SK-MEL-5 (cell line): Measurements from ENCODE around the gene TREML2. TPM values are rescaled to one million over a fixed set of nuclear protein-coding genes. Genes with fewer than 3 reads are reported as not detected.

Experiments
- DNase-seq: peaks from one replicate; pipeline ENCODE4 v3.0.0-alpha.2; 2016; ENCODE audit warnings: low read depth, low spot score
- in situ Hi-C: cut with HindIII; loops from 2 replicates; pipeline ENCODE4 v1.10.0; 2016; ENCODE audit warnings: low sequenced_read_pairs, high pct_unique_total_duplicates, low pct_unique_long_range_greater_than_20kb
- small RNA-seq, 2 experiments: library from RNA; depleted of rRNA; stranded (forward); fragments of <200 nt; gene quantifications; one replicate each; pipeline ENCODE3, GENCODE V24; 2014
- total RNA-seq: library from RNA; depleted of rRNA; stranded (reverse); fragments of >200 nt; shearing (Covaris generic); gene quantifications from 2 replicates; pipeline ENCODE4 v1.2.3, GENCODE V29; 2014; rRNA removed

Gene TREML2
- total RNA-seq, 1 experiment from 2014 or later: not detected

DNA sequence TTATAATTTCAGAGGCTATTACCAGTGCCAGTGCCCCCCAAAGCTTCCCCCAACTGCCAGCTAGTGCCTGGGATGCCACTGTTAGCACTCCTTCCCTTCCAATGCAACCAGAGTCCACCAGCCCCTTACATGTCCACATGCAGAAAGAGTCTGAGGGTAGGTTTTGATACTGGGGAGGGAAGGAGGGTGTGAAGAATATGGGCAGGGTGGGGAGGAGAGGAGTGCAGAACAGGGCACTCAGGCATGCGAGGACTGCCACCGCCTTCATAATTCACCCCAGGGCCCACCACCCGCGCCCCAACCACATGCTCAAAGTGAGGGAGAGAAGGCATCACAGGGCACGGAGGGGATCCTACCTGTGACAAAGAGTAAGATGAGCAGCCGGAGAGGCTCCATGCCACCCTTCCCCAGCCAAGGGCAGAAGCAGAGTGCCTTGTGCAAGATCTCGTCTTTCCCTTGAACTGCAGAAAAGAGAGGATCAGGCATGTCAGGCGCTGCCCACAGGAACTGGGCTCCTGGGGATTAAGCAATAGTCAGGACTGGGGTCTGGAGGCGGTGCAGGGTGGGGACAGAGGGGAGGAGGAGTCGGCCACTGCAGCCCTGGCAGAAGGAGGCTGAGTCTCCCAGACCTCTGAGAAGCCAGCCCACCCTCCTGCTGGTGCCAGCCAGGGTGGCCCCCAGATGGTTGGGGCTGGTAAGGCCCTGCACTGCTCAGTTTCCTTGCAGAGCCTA, 38.1 kb downstream of the TREML2 start, which contains the start of gene TREM2:
Gene TREM2 (minus strand): TSS at position 430 of the 732 bp plus-strand sequence. CDS start 34 bp downstream, at position 396.
- no peak for DNase-seq
- in situ Hi-C loops: no loop called here

DNA sequence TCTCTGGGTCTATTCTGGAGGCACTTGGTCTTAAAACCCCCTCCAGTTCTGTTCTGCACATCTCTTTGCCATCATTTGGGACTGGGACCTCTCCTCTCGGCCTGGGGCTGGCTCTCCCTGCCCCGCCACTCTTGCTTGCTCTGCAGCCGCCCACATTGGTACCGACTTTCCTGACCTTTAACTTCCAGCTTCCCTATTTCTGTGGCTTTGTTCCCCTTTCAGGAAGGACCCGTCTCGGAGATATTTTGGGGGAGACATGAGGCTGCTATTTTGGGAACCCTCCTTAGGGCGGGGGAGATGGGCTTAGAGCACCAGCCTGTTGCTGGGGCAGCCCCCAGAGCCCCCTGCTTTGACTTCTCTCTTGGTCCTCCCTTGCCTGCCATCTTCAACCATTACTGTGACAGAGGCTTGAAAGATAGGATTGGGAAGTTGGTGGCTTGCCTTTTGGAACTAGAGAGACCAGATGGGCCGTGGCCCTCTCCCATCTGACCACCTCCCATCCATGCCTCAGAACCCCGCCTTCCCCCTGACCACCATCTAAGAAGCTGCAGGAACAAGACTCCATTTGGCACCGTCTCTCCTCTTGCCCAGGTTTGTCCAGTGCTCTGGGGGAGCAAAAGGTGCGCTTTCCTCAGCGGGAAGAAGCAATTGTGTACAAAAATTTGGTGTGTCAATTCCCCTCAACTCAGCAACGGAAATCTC, 38.9 kb downstream of the TREML2 start:
- in situ Hi-C loops: no loop called here
- DNase-seq: no peak

DNA sequence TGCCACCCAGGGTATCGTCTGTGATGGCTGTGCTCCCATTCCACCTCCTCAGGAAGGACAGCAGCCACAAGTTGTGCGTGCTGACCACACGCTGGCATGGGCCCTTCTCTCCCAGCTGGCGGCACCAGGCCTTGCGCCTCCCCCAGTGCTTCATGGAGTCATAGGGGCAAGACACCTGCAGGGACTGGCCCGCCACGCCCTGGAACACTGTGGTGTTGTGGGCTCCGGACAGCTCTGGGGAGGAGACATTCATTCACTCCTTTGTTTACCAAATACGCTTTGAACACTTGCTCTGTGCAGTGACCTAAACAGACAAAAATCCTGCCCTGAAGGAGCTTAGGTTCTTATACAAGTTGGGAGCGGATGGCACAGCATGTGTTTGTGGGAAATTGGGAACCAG, 39.6 kb downstream of the TREML2 start:
- no peak for DNase-seq
- in situ Hi-C loops: no loop called here

DNA sequence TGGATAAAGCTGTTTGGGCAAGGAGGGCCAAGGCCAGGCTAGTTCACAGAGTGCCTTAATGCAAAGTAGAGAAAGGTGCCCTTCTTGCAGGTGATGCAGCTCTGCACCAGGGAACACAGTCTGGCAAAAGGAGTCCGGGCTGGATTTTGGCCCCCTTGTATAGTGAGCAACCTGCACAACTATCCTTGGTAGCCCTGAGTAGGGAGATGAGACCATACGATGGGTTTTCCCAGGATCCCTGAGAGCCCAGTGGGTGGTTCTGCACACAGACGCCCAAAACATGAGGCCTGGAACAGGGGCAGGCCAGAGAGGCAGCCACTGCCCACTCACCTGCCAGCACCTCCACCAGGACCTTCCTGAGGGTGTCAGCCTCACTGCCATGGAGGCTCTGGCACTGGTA, 40.0 kb downstream of the TREML2 start:
- in situ Hi-C loops: no loop called here
- no peak for DNase-seq

DNA sequence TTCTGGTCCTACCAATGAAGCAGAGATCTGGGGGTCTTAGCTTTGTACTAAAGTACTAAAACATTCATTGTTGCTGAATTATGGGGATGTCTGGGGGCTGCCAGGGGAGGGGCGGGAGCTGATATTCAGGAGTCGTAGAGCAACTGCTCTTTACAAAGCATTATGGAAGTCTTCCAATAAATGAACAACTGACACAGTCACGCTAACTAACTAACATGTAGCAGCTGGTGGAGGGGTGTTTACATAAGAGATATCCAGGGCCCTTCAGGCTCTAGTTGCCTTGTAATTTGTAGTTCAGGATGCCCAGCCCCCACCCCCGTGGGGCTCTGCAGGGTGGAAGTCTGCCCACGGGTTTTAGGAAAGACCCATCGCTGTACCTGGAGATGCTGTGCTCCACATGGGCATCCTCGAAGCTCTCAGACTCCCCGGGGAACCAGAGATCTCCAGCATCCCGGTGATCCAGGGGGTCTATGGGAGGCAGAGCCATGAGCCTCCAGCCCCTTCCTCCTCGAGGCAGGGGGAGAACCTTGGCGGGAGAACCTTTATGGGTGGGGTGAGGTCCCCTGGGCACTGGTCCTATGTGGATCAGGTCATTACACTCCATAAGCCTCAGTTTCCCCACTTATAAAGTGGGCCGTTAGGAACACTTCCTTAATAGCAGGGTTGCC, 41.4 kb downstream of the TREML2 start:
- DNase-seq: no peak
- in situ Hi-C loops: no loop called here

DNA sequence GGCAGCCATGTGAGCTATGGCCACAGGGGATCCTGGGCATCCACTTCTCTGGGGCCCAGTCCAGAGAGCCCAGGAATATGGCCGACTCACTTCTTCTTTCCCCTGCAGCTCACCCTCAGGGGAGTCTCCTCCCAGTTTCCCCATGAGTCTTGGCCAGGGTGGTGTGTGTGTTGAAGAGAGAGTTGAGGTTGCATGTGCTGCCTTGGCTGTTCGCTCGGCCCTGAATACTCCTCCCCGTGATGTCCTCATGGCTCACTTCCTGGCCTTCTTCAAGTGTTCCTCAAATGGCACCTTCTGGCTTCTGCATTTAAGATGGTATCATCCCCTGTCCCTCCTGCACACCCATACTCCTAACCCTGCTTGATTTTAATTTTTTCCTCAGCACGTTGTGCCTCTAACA, 43.6 kb downstream of the TREML2 start:
- in situ Hi-C loops: no loop called here
- DNase-seq: no peak

DNA sequence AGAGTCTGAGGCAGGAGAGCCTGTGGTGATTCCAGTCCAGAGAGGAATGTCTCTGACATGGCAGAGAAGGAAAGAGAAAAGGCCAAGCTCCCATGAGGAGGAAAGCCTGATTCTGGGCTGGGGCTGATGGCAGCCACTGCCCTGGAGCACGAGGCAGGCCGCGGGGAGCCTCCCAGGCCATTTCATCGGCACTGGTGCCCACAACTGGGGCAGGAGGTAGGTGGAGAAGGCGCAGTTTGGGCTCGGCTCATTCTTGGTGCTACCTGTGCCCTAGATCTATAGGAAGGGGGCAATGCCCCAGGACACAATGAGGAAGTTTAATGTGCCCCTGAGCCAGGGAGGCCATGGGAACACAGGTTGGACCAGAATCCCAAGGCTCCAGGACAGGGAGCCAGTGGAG, 44.2 kb downstream of the TREML2 start:
- DNase-seq: no peak
- in situ Hi-C loops: no loop called here

DNA sequence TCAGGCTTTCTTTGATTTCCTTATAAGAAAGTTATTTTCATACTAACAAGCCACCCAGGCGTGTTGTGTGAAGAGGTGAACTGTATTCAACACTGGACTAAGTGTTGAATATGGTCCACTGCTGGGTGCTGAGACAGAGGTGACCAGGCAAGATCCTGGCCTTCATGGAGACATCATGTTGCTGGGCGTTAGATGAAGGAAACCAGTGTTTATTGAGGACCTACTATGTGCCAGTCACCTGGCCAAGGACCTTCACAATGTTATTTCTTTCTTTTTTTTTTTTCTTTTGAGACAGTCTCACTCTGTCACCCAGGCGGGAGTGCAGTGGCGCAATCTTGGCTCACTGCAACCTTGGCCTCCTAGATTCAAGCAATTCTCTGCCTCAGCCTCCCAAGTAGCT, 44.9 kb downstream of the TREML2 start:
- DNase-seq: no peak
- in situ Hi-C loops: no loop called here

DNA sequence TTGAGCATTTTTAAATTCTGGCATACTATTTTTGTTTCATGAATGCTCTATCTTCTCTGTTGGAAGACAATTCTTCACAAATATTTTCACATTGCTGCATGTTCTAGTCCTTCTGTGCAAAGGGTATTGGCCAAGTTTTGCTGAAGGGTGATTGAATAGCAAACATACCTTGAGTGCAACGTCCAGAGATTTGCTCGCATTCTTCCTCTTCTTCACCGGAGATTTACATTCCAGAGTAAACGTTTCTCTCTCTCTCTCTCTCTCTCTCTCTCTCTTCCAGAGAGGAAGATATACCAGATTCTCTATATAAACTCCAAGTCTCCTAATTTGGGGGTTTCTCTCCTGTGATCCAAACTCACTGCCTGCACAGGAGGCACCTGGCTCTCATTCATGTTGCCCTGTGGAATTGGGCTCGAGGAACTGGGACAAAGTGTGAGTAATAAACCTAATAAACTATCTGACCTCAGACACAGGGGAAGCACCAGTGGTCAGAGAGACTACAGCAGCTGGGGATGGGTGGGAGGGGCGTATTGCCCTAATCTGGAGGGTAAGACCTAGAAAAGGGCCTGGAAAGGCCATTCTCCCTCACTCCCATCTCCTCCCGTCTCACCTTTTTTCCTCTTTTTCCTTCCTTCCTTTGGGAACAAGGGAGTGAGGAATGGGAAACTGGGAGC, 45.7 kb downstream of the TREML2 start:
- DNase-seq: no peak
- in situ Hi-C loops: no loop called here

DNA sequence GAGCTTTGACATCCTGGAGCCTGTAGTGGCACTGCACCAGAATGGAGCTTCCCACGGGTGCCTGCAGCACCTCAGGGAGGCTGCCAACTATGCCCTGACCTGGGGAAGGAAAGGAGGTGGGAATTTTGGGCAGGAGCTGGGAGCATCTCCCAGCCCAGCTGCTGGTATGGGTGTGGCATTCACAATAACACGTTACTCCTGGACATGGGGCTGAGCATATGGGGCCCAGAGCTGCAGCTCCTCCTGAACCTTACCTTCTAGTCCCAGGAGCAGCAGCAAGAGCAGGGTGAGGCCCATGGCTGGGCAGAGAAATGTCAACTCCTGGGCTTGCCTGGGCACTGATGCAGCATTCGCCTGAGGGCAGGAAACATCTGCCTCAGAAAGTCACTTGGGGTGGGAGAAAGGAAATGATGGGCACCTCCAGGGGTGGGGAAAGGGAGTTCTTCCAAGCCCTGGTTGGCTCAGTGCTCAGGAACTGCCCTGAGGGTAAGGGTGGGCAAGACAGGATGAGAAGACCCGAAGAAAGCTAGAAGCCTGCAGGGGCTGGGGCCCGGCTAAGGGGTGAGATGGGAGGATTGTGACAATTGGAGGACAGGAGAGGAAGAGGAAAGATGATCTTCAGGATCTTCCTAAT, 46.8 kb downstream of the TREML2 start, which contains the start of gene TREML1:
Gene TREML1 (minus strand): TSS at position 356 of the 634 bp plus-strand sequence. CDS start 59 bp downstream, at position 297.
- in situ Hi-C loops: no loop called here
- no peak for DNase-seq

DNA sequence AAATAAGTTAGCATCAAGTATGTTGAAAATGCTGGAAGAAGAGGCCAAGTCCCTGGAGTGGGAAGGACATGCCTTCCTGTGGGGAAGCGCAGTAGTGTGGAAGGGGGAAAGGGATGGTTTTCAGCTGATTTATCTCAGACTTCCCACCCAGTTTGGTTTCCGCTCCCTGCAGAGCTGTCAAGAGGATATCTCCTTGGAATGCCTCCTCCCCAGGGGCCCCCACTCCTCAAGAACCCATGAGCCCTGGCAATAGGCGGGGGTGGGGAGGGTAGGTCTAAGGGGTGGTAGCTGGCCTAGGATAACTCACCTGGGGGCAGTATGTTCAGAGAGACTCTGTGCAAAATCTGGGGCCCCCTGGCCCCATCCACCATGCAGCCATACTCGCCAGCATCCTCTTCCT, 47.5 kb downstream of the TREML2 start:
- in situ Hi-C loops: no loop called here
- no peak for DNase-seq

DNA sequence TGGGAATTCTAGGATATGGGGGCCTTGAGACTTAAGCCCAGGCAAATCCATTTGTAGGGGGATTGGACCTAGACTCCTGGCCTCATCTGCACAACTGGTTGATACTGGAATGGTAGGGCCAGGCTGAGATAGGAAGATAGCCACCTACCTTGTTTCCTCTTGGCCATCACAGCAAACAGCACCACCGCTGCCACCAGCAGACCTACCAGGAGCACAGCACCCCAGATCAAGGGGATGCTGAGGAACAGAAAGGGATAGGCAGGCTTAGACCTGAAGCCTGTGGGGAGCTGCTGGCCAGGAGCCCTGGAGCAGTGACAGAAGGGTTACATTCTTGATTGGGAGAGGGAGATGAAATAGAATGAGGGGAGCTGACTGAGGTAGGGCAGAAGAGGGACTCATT, 50.3 kb downstream of the TREML2 start:
- DNase-seq: no peak
- in situ Hi-C loops: no loop called here

DNA sequence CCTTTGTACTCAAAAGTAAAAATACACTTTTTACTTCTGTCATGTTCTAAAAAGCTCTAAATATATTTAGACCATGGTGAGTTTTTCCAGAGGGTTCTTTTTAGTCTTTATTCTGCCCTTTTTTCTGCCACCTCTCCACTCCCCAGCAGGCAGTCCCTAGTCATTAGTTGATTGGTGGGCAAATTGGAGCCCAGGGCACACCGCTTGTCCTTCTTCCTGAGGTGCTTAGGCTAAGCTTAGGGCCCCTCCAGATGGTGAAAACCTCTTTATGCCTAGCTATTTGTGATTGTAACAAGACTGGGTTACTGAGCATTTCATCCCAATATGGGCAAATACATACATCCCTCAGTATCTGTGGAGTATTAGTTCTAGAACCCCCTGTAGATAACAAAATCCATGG, 53.0 kb downstream of the TREML2 start:
- in situ Hi-C loops: no loop called here
- no peak for DNase-seq

Small RNAs within 50 kb of the gene (small RNA-seq; reads per million reads assigned to genes)
- gene AL391903.2: 0 reads per million in 2 experiments
- 0.08 to 6.2 reads per million in 2 experiments for gene RNA5SP207

Other genes with a start within 250 kb of the TREML2 start
- 0.08 and 0.16 TPM in 2 replicates for gene UNC5CL, start 161.9 kb downstream of the TREML2 start, total RNA-seq
- not detected in 2 replicates for gene TSPO2, start 158.7 kb downstream of the TREML2 start, total RNA-seq
- gene APOBEC2, start 147.9 kb downstream of the TREML2 start, total RNA-seq: not detected in 2 replicates
- 20.2 and 23.4 TPM in 2 replicates for gene OARD1, start 128.8 kb downstream of the TREML2 start, total RNA-seq
- gene NFYA, start 128.2 kb downstream of the TREML2 start, total RNA-seq: 10.6 and 11.6 TPM in 2 replicates
- not detected in 2 replicates for gene TREML1, start 46.8 kb downstream of the TREML2 start, total RNA-seq
- gene TREM2, start 38.0 kb downstream of the TREML2 start, total RNA-seq: not detected in 2 replicates
- gene TREML4, start 27.2 kb upstream of the TREML2 start, total RNA-seq: not detected in 2 replicates
- gene TREM1, start 85.5 kb upstream of the TREML2 start, total RNA-seq: not detected in 2 replicates
- not detected in 2 replicates for gene NCR2, start 134.5 kb upstream of the TREML2 start, total RNA-seq